ENCODE results near the gene MYH14. TPM values are rescaled to one million over a fixed set of nuclear protein-coding genes. Genes with fewer than 3 reads are reported as not detected.
A peak's percentile ranks its signal among the peaks of the same experiment; 100 is the strongest.

MYH14 gene
- total RNA-seq, 6 donors from 2014 or later, result 145 to 351 (median 208) TPM

- no peaks in the 10 kb centered on the region for H3K9me3 ChIP-seq
- no peaks in the 10 kb centered on the region for H3K4me1 ChIP-seq
- H3K27me3 ChIP-seq, result no peaks in the 10 kb centered on the region
- H3K36me3 ChIP-seq, result peaks cover 0 to 55% (median 23%) of the 10 kb centered on the region in 4 donors
- ATAC-seq (ENCODE audit: low FRiP score in 2 of 2), result no peak
- no peak for DNase-seq
- H3K4me3 ChIP-seq, result no peak overlapping the region
- TF ChIP-seq POLR2A (IDR thresholded peaks at IDR 0.05), result no peak
- no peak overlapping the region for H3K27ac ChIP-seq
- WGBS, 2 donors, result 84 to 88% methylated on average over 8 of the region's 8 CpGs
Observed at GRCh38 chr19:50264483-50265186, 61.2 kb downstream of the MYH14 start.

- Histone ChIP-seq H3K36me3 (peaks cover 0 to 46% (median 21%) of the 10 kb centered on the region in 4 donors), H3K9me3 (no peaks in the 10 kb centered on the region), H3K27ac (no peak overlapping the region), H3K27me3 (no peaks in the 10 kb centered on the region), H3K4me3 (no peak overlapping the region), H3K4me1 (no peaks in the 10 kb centered on the region)
- no peak for TF ChIP-seq EP300 (IDR thresholded peaks at IDR 0.05)
- no peak for TF ChIP-seq POLR2A (IDR thresholded peaks at IDR 0.05)
- TF ChIP-seq, protein P1, sequence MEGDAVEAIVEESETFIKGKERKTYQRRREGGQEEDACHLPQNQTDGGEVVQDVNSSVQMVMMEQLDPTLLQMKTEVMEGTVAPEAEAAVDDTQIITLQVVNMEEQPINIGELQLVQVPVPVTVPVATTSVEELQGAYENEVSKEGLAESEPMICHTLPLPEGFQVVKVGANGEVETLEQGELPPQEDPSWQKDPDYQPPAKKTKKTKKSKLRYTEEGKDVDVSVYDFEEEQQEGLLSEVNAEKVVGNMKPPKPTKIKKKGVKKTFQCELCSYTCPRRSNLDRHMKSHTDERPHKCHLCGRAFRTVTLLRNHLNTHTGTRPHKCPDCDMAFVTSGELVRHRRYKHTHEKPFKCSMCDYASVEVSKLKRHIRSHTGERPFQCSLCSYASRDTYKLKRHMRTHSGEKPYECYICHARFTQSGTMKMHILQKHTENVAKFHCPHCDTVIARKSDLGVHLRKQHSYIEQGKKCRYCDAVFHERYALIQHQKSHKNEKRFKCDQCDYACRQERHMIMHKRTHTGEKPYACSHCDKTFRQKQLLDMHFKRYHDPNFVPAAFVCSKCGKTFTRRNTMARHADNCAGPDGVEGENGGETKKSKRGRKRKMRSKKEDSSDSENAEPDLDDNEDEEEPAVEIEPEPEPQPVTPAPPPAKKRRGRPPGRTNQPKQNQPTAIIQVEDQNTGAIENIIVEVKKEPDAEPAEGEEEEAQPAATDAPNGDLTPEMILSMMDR (IDR thresholded peaks at IDR 0.05), result no peak
- no peak for TF ChIP-seq POLR2AphosphoS5 (IDR thresholded peaks at IDR 0.05)
- 93 to 96% methylated on average over 8 of the region's 8 CpGs for WGBS, 2 donors
- no peak for ATAC-seq (ENCODE audit: low FRiP score in 2 of 2)
- DNase-seq, result no peak
Observed at GRCh38 chr19:50266041-50266440, 62.6 kb downstream of the MYH14 start.

DNA sequence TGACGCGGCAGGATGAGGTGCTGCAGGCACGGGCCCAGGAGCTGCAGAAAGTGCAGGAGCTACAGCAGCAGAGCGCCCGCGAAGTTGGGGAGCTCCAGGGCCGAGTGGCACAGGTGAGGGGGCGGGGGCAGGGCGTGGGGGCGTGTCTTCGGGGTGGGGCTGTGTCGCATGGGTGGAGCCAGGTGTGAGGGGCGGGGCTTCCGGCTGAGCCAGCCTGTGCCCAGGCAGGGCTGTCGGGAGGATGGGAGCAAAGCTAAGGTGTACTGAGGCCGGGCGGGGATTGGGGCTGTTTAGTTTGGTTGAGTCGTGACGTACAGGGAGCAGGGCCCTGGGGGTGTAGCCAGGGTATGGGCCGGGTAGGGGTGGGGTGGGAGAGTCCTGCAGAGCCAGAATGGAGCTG is 63.5 kb downstream of the MYH14 start:
- ATAC-seq (ENCODE audit: low FRiP score in 2 of 2) (no peak), DNase-seq (peak in 1 of 2 donors; percentile 82)
- no peaks in the 10 kb centered on the region for H3K9me3 ChIP-seq
- H3K36me3 ChIP-seq, result peaks cover 0 to 49% (median 23%) of the 10 kb centered on the region in 4 donors
- no peak overlapping the region for H3K27ac ChIP-seq
- no peaks in the 10 kb centered on the region for H3K27me3 ChIP-seq
- no peak overlapping the region for H3K4me3 ChIP-seq
- TF ChIP-seq POLR2A (IDR thresholded peaks at IDR 0.05) (no peak), POLR2AphosphoS5 (IDR thresholded peaks at IDR 0.05) (no peak), EP300 (IDR thresholded peaks at IDR 0.05) (no peak)
- TF ChIP-seq, protein P1 (IDR thresholded peaks at IDR 0.05), result no peak
- no peaks in the 10 kb centered on the region for H3K4me1 ChIP-seq
- WGBS, 2 donors, result 43 to 49% methylated on average over 18 to 20 of the region's 20 CpGs

GRCh38 chr19:50268041-50268440 is 64.6 kb downstream of the MYH14 start:
- peaks cover 0 to 51% (median 29%) of the 10 kb centered on the region in 4 donors for H3K36me3 ChIP-seq
- DNase-seq (peak in 1 of 2 donors; percentile 66), ATAC-seq (ENCODE audit: low FRiP score in 2 of 2) (no peak)
- H3K27ac ChIP-seq, result no peak overlapping the region
- WGBS, 2 donors, result 83 to 93% methylated on average over 13 of the region's 13 CpGs
- H3K4me3 ChIP-seq, result no peak overlapping the region
- H3K4me1 ChIP-seq, result no peaks in the 10 kb centered on the region
- H3K27me3 ChIP-seq, result no peaks in the 10 kb centered on the region
- no peak for TF ChIP-seq POLR2AphosphoS5 (IDR thresholded peaks at IDR 0.05)
- no peak for TF ChIP-seq POLR2A (IDR thresholded peaks at IDR 0.05)
- H3K9me3 ChIP-seq, result no peaks in the 10 kb centered on the region

- no peaks in the 10 kb centered on the region for H3K27me3 ChIP-seq
- no peaks in the 10 kb centered on the region for H3K4me1 ChIP-seq
- peaks cover 0 to 48% (median 26%) of the 10 kb centered on the region in 4 donors for H3K36me3 ChIP-seq
- H3K4me3 ChIP-seq, result no peak overlapping the region
- no peak for ATAC-seq (ENCODE audit: low FRiP score in 2 of 2)
- no peak overlapping the region for H3K27ac ChIP-seq
- no peak for DNase-seq
- 92 to 100% methylated on average over 5 of the region's 5 CpGs for WGBS, 2 donors
- TF ChIP-seq, protein P1 (IDR thresholded peaks at IDR 0.05), result no peak
- TF ChIP-seq EP300 (IDR thresholded peaks at IDR 0.05) (no peak), POLR2AphosphoS5 (IDR thresholded peaks at IDR 0.05) (no peak), POLR2A (IDR thresholded peaks at IDR 0.05) (no peak)
- H3K9me3 ChIP-seq, result no peaks in the 10 kb centered on the region
Observed at GRCh38 chr19:50268501-50268900, 65.1 kb downstream of the MYH14 start.

- Histone ChIP-seq H3K36me3 (peaks cover 2 to 45% (median 26%) of the 10 kb centered on the region in 4 donors), H3K4me1 (no peaks in the 10 kb centered on the region), H3K27me3 (no peaks in the 10 kb centered on the region), H3K9me3 (no peaks in the 10 kb centered on the region), H3K27ac (no peak overlapping the region), H3K4me3 (no peak overlapping the region)
- ATAC-seq (ENCODE audit: low FRiP score in 2 of 2), result no peak
- WGBS, 2 donors, result 60 to 87% methylated on average over 1 to 2 of the region's 2 CpGs
- DNase-seq, result no peak
- TF ChIP-seq, protein P1 (IDR thresholded peaks at IDR 0.05), result no peak
- TF ChIP-seq POLR2A (IDR thresholded peaks at IDR 0.05), result no peak
Observed at GRCh38 chr19:50269653-50270052, 66.2 kb downstream of the MYH14 start.
